Measurements from ENCODE around the gene ABCA12.

DNA sequence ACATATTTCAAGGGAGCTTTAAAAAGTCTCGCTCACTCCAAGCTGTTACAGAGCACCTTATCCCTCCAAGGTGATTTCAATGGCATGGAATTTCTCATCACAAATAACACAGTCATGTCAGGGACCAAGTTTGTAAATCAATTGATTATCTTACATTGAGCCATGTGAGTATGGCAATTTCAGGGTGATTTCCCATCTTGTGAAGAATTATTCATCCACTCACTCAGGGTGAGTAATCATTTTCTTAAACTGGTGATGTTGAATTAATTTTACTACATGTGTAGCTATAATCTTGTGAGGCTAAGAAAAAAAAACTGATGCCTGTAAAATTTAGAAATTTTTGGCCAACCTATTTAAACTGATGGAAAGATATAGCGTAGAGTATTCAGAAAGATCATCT, 3.3 kb upstream of the ABCA12 start:
- TF ChIP-seq, protein P1, sequence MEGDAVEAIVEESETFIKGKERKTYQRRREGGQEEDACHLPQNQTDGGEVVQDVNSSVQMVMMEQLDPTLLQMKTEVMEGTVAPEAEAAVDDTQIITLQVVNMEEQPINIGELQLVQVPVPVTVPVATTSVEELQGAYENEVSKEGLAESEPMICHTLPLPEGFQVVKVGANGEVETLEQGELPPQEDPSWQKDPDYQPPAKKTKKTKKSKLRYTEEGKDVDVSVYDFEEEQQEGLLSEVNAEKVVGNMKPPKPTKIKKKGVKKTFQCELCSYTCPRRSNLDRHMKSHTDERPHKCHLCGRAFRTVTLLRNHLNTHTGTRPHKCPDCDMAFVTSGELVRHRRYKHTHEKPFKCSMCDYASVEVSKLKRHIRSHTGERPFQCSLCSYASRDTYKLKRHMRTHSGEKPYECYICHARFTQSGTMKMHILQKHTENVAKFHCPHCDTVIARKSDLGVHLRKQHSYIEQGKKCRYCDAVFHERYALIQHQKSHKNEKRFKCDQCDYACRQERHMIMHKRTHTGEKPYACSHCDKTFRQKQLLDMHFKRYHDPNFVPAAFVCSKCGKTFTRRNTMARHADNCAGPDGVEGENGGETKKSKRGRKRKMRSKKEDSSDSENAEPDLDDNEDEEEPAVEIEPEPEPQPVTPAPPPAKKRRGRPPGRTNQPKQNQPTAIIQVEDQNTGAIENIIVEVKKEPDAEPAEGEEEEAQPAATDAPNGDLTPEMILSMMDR (IDR thresholded peaks at IDR 0.05; ENCODE audit: low read length) = no peak
- no peak for TF ChIP-seq EZH2 (optimal IDR thresholded peaks at IDR 0.05; ENCODE audit: low read depth, low read length)

Data from MM.1S (cell line).